HG02571 (cell line): Measurements from ENCODE around the gene SIDT2.

ENCODE experiments used
- ATAC-seq: cut with Tn5 transposase; IDR thresholded peaks from one replicate; pipeline ENCODE4 v1.9.1; 2021; ENCODE audit warnings: mild to moderate bottlenecking, moderate library complexity; ENCODE audit not compliant: unreplicated experiment

SIDT2 gene

GRCh38 chr11:117239295-117239694, 60.8 kb downstream of the SIDT2 start:
- no peak for ATAC-seq
